ENCODE data around the gene ANKHD1. TPM values are rescaled to one million over a fixed set of nuclear protein-coding genes. Genes with fewer than 3 reads are reported as not detected.
"Not testable (repeated sequence)": the region's sequence is repeated elsewhere in the genome, so short reads cannot be mapped to it uniquely, and the experiment has no call there.

The ANKHD1 gene
- total and polyA plus RNA-seq, 9 donors = 48.3 to 141 (median 110) TPM

- 6 to 36% (median 18%) methylated on average over 3 of the region's 3 CpGs for WGBS, 3 donors
- H3K36me3 ChIP-seq = no peaks in the 10 kb centered on the region
- H3K27ac ChIP-seq = no peak overlapping the region
- peaks cover 12% of the 10 kb centered on the region for H3K4me1 ChIP-seq (ENCODE audit: insufficient read depth)
- H3K27me3 ChIP-seq = no peaks in the 10 kb centered on the region
- DNase-seq = no peak
- intact Hi-C loops (cut with DNase I) = no loop called here
- H3K4me3 ChIP-seq = no peak overlapping the region
- no peaks in the 10 kb centered on the region for H3K9me3 ChIP-seq
- TF ChIP-seq EP300 (IDR thresholded peaks at IDR 0.05) (no peak), POLR2A (IDR thresholded peaks at IDR 0.05) (no peak), CTCF (IDR thresholded peaks at IDR 0.05) (no peak)
These were observed 22.5 kb downstream of the ANKHD1 start for GRCh38 chr5:140424135-140424534.

GRCh38 chr5:140427726-140428125 is 26.1 kb downstream of the ANKHD1 start:
- intact Hi-C loops (cut with DNase I); H3K27me3 ChIP-seq; DNase-seq; H3K4me1 ChIP-seq (ENCODE audit: insufficient read depth); H3K9me3 ChIP-seq; H3K4me3 ChIP-seq; H3K36me3 ChIP-seq; H3K27ac ChIP-seq: not testable (repeated sequence)
- WGBS, 3 donors = 93 to 96% (median 96%) methylated on average over 13 to 24 of the region's 26 CpGs

- DNase-seq = no peak
- TF ChIP-seq EP300 (IDR thresholded peaks at IDR 0.05) (no peak), CTCF (IDR thresholded peaks at IDR 0.05) (no peak), POLR2A (IDR thresholded peaks at IDR 0.05) (no peak)
- Histone ChIP-seq H3K4me1 (ENCODE audit: insufficient read depth) (peaks cover 3% of the 10 kb centered on the region), H3K4me3 (no peak overlapping the region), H3K27me3 (no peaks in the 10 kb centered on the region), H3K36me3 (no peaks in the 10 kb centered on the region), H3K27ac (no peak overlapping the region), H3K9me3 (no peaks in the 10 kb centered on the region)
- 73 to 87% (median 87%) methylated on average over 2 of the region's 2 CpGs for WGBS, 3 donors
- intact Hi-C loops (cut with DNase I) = no loop called here
These were observed 28.1 kb downstream of the ANKHD1 start for GRCh38 chr5:140429724-140430123.

- 62 to 82% (median 64%) methylated on average over 1 of the region's 1 CpG for WGBS, 3 donors
- Histone ChIP-seq H3K27ac (no peak overlapping the region), H3K4me3 (no peak overlapping the region), H3K36me3 (no peaks in the 10 kb centered on the region), H3K4me1 (ENCODE audit: insufficient read depth) (no peaks in the 10 kb centered on the region), H3K9me3 (no peaks in the 10 kb centered on the region), H3K27me3 (no peaks in the 10 kb centered on the region)
- intact Hi-C loops (cut with DNase I) = no loop called here
- no peak for DNase-seq
- TF ChIP-seq EP300 (IDR thresholded peaks at IDR 0.05) = no peak
- TF ChIP-seq POLR2A (IDR thresholded peaks at IDR 0.05) = no peak
- TF ChIP-seq CTCF (IDR thresholded peaks at IDR 0.05) = no peak
These were observed 30.6 kb downstream of the ANKHD1 start for GRCh38 chr5:140432212-140432611.

- TF ChIP-seq POLR2A (IDR thresholded peaks at IDR 0.05) (no peak), CTCF (IDR thresholded peaks at IDR 0.05) (no peak), EP300 (IDR thresholded peaks at IDR 0.05) (no peak)
- DNase-seq = no peak
- Histone ChIP-seq H3K4me3 (no peak overlapping the region), H3K36me3 (no peaks in the 10 kb centered on the region), H3K27ac (no peak overlapping the region), H3K27me3 (no peaks in the 10 kb centered on the region), H3K4me1 (ENCODE audit: insufficient read depth) (no peaks in the 10 kb centered on the region), H3K9me3 (no peaks in the 10 kb centered on the region)
- intact Hi-C loops (cut with DNase I) = no loop called here
- WGBS, 3 donors = 83 to 91% (median 87%) methylated on average over 8 of the region's 8 CpGs
These were observed 31.3 kb downstream of the ANKHD1 start for GRCh38 chr5:140432916-140433315.

GRCh38 chr5:140457368-140457767 is 55.7 kb downstream of the ANKHD1 start:
- intact Hi-C loops (cut with DNase I); H3K27me3 ChIP-seq; H3K9me3 ChIP-seq; H3K36me3 ChIP-seq; H3K27ac ChIP-seq; H3K4me3 ChIP-seq; H3K4me1 ChIP-seq (ENCODE audit: insufficient read depth); DNase-seq: not testable (repeated sequence)
- WGBS, 3 donors = 92 to 98% (median 96%) methylated on average over 4 of the region's 4 CpGs

Measured in ovary (tissue), 9 donors.